Peyer's patch (tissue), 4 donors: ENCODE data around the gene EGR4. TPM values are rescaled to one million over a fixed set of nuclear protein-coding genes. Genes with fewer than 3 reads are reported as not detected.

ENCODE experiments used
- DNase-seq, 3 donors: peaks; one replicate each; pipeline ENCODE4 v3.0.0-alpha.2; 2017 to 2019
- H3K27ac ChIP-seq, 4 donors: fragments of 200-600 bp; sonication (generic); one replicate each; pipeline ENCODE4 v1.5.1; 2016 to 2019
- H3K27me3 ChIP-seq, 2 donors: fragments of 200-600 bp; sonication (generic); one replicate each; pipeline ENCODE4 v1.5.1; 2019
- H3K36me3 ChIP-seq, 3 donors: fragments of 200-600 bp; sonication (generic); one replicate each; pipeline ENCODE4 v1.5.1; 2016 to 2019
- H3K4me1 ChIP-seq, 4 donors: fragments of 200-600 bp; sonication (generic); one replicate each; pipeline ENCODE4 v1.5.1; 2016 to 2019
- H3K4me3 ChIP-seq, 4 donors: fragments of 200-600 bp; sonication (generic); 1 replicate in 3 of 4; 2 replicates in 1 of 4; pipeline ENCODE4 v1.5.1; 2016 to 2019; ENCODE audit warnings: mild to moderate bottlenecking in 1 of 4
- H3K9me3 ChIP-seq, 4 donors: fragments of 200-600 bp; sonication (generic); one replicate each; pipeline ENCODE4 v1.5.1; 2016 to 2019; ENCODE audit warnings: mild to moderate bottlenecking in 1 of 4
- CTCF ChIP-seq, 6 experiments: fragments of 450-650 bp in 4 of 6; fragments of 200-600 bp in 2 of 6; sonication (generic) in 1 of 6; IDR thresholded peaks; one replicate each; pipeline ENCODE4 v1.5.1; 2017 to 2019; ENCODE audit warnings: antibody characterized with exemption in 6 of 6, mild to moderate bottlenecking in 3 of 6, moderate library complexity in 1 of 6
- POLR2A ChIP-seq, 2 donors: fragments of 450-650 bp; IDR thresholded peaks; one replicate each; pipeline ENCODE4 v1.5.1; 2017; ENCODE audit warnings: antibody characterized with exemption in 2 of 2, mild to moderate bottlenecking in 2 of 2, moderate library complexity in 2 of 2
- total RNA-seq, 4 donors: library from RNA; depleted of rRNA; stranded (reverse); fragments of >200 nt; gene quantifications; one replicate each; pipeline ENCODE4 v1.1.0, GENCODE V29; 2016

EGR4 gene
- not detected for total RNA-seq

- Histone ChIP-seq H3K27me3 (peaks cover 0 to 28% of the 10 kb centered on the region in 2 donors), H3K36me3 (no peaks in the 10 kb centered on the region), H3K4me3 (peak within 1 kb of the TSS; percentile 30 to 54 (median 48)), H3K4me1 (peaks cover 0 to 26% (median 12%) of the 10 kb centered on the region in 4 donors), H3K27ac (peak within 1 kb of the TSS in 1 of 4 donors; percentile 15), H3K9me3 (no peaks in the 10 kb centered on the region)
- peak; percentile 56 to 87 (median 72) for DNase-seq
- TF ChIP-seq POLR2A (IDR thresholded peaks at IDR 0.05): no peak
- TF ChIP-seq CTCF (IDR thresholded peaks at IDR 0.05): peak in 1 of 6 experiments; percentile 10
Observed at GRCh38 chr2:73293534-73294171, at the start of gene EGR4. TSS of gene EGR4 (minus strand) at chr2:73293548. CDS start at chr2:73293317, 231 bp downstream.

- TF ChIP-seq POLR2A (IDR thresholded peaks at IDR 0.05) (no peak), CTCF (IDR thresholded peaks at IDR 0.05) (no peak)
- DNase-seq: no peak
- Histone ChIP-seq H3K27me3 (no peaks in the 10 kb centered on the region), H3K9me3 (no peaks in the 10 kb centered on the region), H3K4me3 (no peak overlapping the region), H3K4me1 (no peaks in the 10 kb centered on the region), H3K27ac (no peak overlapping the region), H3K36me3 (no peaks in the 10 kb centered on the region)
Observed at GRCh38 chr2:73341039-73341438, 47.7 kb upstream of the EGR4 start.

GRCh38 chr2:73339201-73339600 lies 45.9 kb upstream of the EGR4 start:
- Histone ChIP-seq H3K9me3 (peaks cover 0 to 3% (median 0%) of the 10 kb centered on the region in 4 donors), H3K36me3 (no peaks in the 10 kb centered on the region), H3K27ac (no peak overlapping the region), H3K4me3 (no peak overlapping the region), H3K27me3 (no peaks in the 10 kb centered on the region), H3K4me1 (no peaks in the 10 kb centered on the region)
- DNase-seq: no peak
- TF ChIP-seq CTCF (IDR thresholded peaks at IDR 0.05) (no peak), POLR2A (IDR thresholded peaks at IDR 0.05) (no peak)

- no peaks in the 10 kb centered on the region for H3K27me3 ChIP-seq
- no peak for TF ChIP-seq CTCF (IDR thresholded peaks at IDR 0.05)
- TF ChIP-seq POLR2A (IDR thresholded peaks at IDR 0.05): no peak
- no peaks in the 10 kb centered on the region for H3K36me3 ChIP-seq
- no peak overlapping the region for H3K27ac ChIP-seq
- H3K4me3 ChIP-seq: no peak overlapping the region
- H3K9me3 ChIP-seq: peaks cover 0 to 3% (median 0%) of the 10 kb centered on the region in 4 donors
- no peak for DNase-seq
- no peaks in the 10 kb centered on the region for H3K4me1 ChIP-seq
Observed at GRCh38 chr2:73337828-73338227, 44.5 kb upstream of the EGR4 start.

GRCh38 chr2:73334620-73335019 lies 41.3 kb upstream of the EGR4 start:
- Histone ChIP-seq H3K9me3 (peaks cover 0 to 3% (median 0%) of the 10 kb centered on the region in 4 donors), H3K27ac (no peak overlapping the region), H3K4me3 (no peak overlapping the region), H3K36me3 (no peaks in the 10 kb centered on the region), H3K27me3 (no peaks in the 10 kb centered on the region), H3K4me1 (no peaks in the 10 kb centered on the region)
- DNase-seq: no peak
- TF ChIP-seq CTCF (IDR thresholded peaks at IDR 0.05) (no peak), POLR2A (IDR thresholded peaks at IDR 0.05) (no peak)
